Measurements from ENCODE around the gene ALPL. TPM values are rescaled to one million over a fixed set of nuclear protein-coding genes. Genes with fewer than 3 reads are reported as not detected.
A peak's percentile ranks its signal among the peaks of the same experiment; 100 is the strongest.

ALPL gene
- total RNA-seq, 1 donor from 2014 or later, result not detected

DNA sequence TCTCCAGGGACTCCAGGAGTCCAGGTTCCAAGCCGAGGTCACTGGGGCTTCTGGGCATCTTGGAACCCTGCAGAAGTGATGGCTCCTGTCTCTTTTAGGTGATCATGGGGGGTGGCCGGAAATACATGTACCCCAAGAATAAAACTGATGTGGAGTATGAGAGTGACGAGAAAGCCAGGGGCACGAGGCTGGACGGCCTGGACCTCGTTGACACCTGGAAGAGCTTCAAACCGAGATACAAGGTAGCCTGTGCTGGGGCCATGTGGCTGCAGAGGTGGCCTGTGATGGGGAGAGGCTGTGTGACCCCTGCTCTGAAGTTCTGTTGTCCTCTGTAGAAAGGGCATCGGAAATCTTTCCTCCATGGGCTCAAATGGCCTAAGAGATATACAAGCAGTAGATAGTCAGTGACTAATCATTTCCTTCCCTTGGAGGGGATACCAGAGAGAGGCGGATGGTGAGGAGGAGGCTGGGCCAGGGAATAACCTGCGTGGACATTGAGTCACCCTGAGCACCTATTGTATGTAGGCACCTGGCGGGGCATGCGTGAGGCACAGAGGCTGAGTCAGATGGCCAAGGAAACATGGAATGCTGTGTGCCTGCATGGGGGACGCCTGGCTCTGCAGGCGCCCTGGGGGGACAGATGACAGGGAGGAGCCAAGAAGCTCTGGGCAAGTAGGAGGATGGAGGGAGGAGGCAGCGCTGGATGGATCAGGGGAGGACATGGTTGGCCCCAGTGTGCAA lies 59.0 kb downstream of the ALPL start:
- no peak for DNase-seq
- Mint-ChIP-seq H3K27ac (no peak overlapping the region), H3K4me3 (no peak overlapping the region), H3K36me3 (ENCODE audit: low read depth) (no peaks in the 10 kb centered on the region), H3K9me3 (no peaks in the 10 kb centered on the region), H3K27me3 (peaks cover 2% of the 10 kb centered on the region), H3K4me1 (no peaks in the 10 kb centered on the region)
- intact Hi-C loops (cut with micrococcal nuclease), result no loop called here

- Mint-ChIP-seq H3K9me3 (no peaks in the 10 kb centered on the region), H3K4me3 (no peak overlapping the region), H3K36me3 (ENCODE audit: low read depth) (no peaks in the 10 kb centered on the region), H3K27ac (no peak overlapping the region), H3K4me1 (no peaks in the 10 kb centered on the region), H3K27me3 (peaks cover 2% of the 10 kb centered on the region)
- intact Hi-C loops (cut with micrococcal nuclease), result no loop called here
- DNase-seq, result no peak
Observed at GRCh38 chr1:21568809-21569385, 59.7 kb downstream of the ALPL start.

- Mint-ChIP-seq H3K27ac (no peak overlapping the region), H3K36me3 (ENCODE audit: low read depth) (no peaks in the 10 kb centered on the region), H3K27me3 (peaks cover 4% of the 10 kb centered on the region), H3K4me1 (no peaks in the 10 kb centered on the region), H3K4me3 (no peak overlapping the region), H3K9me3 (no peaks in the 10 kb centered on the region)
- DNase-seq, result no peak
- intact Hi-C loops (cut with micrococcal nuclease), result no loop called here
Observed at GRCh38 chr1:21569820-21570527, 60.8 kb downstream of the ALPL start.

GRCh38 chr1:21570528-21570875 lies 61.3 kb downstream of the ALPL start:
- Mint-ChIP-seq H3K9me3 (no peaks in the 10 kb centered on the region), H3K27me3 (peaks cover 4% of the 10 kb centered on the region), H3K36me3 (ENCODE audit: low read depth) (no peaks in the 10 kb centered on the region), H3K4me3 (no peak overlapping the region), H3K27ac (no peak overlapping the region), H3K4me1 (no peaks in the 10 kb centered on the region)
- DNase-seq, result no peak
- intact Hi-C loops (cut with micrococcal nuclease), result no loop called here

DNA sequence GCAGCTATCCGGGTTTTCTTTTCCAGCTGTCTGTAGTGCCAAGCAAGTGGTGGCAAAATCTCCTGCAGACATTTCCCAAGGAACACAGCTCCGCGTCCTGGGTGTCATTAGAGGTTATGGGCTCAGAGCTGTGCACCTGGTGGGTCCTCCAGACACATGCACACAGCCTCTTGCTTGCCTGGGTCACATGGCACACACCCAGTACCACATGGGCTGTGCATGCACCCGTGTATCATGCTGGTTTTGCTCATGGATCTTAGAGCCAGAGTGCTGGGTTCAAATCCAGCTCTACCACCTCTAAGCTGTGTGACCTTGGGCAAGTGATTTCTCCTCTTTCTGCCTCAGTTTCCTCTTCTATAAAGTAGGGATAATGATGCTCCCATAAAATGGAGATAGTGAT lies 61.7 kb downstream of the ALPL start:
- no peak for DNase-seq
- Mint-ChIP-seq H3K4me3 (no peak overlapping the region), H3K4me1 (no peaks in the 10 kb centered on the region), H3K27ac (no peak overlapping the region), H3K27me3 (peaks cover 4% of the 10 kb centered on the region), H3K9me3 (no peaks in the 10 kb centered on the region), H3K36me3 (ENCODE audit: low read depth) (no peaks in the 10 kb centered on the region)
- intact Hi-C loops (cut with micrococcal nuclease), result no loop called here

GRCh38 chr1:21572221-21572620 lies 63.0 kb downstream of the ALPL start:
- intact Hi-C loops (cut with micrococcal nuclease), result no loop called here

DNA sequence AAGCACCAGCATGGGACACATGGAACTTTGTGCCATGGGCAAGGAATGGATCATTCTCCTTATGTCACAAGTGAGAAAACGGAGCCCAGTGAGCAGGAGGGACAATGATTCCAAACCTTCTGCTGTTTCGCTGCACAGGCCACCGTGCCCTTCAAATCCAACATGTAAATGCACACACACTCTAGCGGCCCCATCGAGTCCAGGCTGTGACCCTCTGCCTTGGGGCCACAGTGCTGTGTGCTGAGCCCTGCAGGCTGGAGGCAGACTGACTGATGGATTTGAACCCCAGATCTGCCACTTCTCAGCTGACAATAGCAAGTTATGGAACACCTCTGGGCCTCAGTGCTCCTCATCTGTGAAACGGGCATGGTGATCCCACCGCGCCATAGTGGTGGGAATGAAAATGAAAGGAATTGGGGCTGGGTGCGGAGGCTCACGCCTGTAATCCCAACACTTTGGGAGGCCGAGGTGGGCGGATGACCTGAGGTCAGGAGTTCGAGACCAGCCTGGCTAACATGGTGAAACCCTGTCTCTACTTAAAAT lies 63.6 kb downstream of the ALPL start:
- peaks cover 4% of the 10 kb centered on the region for H3K27me3 Mint-ChIP-seq
- intact Hi-C loops (cut with micrococcal nuclease), result no loop called here

More at GRCh38 chr1:21572221-21572620, 63.0 kb downstream of the ALPL start:
- peaks cover 4% of the 10 kb centered on the region for H3K27me3 Mint-ChIP-seq
- H3K36me3 Mint-ChIP-seq (ENCODE audit: low read depth), result no peaks in the 10 kb centered on the region
- H3K9me3 Mint-ChIP-seq, result no peaks in the 10 kb centered on the region
- no peaks in the 10 kb centered on the region for H3K4me1 Mint-ChIP-seq
- no peak for DNase-seq
- no peak overlapping the region for H3K4me3 Mint-ChIP-seq
- no peak overlapping the region for H3K27ac Mint-ChIP-seq

DNA sequence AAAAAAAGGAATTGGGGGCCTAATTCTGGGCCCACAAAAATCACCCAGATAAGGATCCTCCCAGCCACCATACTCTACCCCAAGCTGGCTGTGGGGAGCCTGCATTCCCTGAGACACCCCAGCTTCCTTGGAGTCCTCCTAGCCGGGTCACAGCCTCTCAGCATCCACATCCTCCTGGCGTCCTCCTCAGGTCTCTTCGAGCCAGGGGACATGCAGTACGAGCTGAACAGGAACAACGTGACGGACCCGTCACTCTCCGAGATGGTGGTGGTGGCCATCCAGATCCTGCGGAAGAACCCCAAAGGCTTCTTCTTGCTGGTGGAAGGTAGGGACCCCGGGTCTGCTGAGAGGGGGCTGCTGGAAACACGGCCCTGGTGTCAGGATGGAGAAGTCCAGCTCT lies 64.3 kb downstream of the ALPL start:
- no peak overlapping the region for H3K27ac Mint-ChIP-seq
- peaks cover 4% of the 10 kb centered on the region for H3K27me3 Mint-ChIP-seq
- no peak overlapping the region for H3K4me3 Mint-ChIP-seq
- H3K4me1 Mint-ChIP-seq, result no peaks in the 10 kb centered on the region
- no peaks in the 10 kb centered on the region for H3K36me3 Mint-ChIP-seq (ENCODE audit: low read depth)
- no peaks in the 10 kb centered on the region for H3K9me3 Mint-ChIP-seq
- no peak for DNase-seq
- intact Hi-C loops (cut with micrococcal nuclease), result no loop called here

More for the DNA sequence above, 63.6 kb downstream of the ALPL start:
- Mint-ChIP-seq H3K36me3 (ENCODE audit: low read depth) (no peaks in the 10 kb centered on the region), H3K4me3 (no peak overlapping the region), H3K4me1 (no peaks in the 10 kb centered on the region), H3K9me3 (no peaks in the 10 kb centered on the region), H3K27ac (no peak overlapping the region)
- no peak for DNase-seq

GRCh38 chr1:21573971-21574465 lies 64.8 kb downstream of the ALPL start:
- peaks cover 4% of the 10 kb centered on the region for H3K27me3 Mint-ChIP-seq
- H3K36me3 Mint-ChIP-seq (ENCODE audit: low read depth), result no peaks in the 10 kb centered on the region
- no peaks in the 10 kb centered on the region for H3K4me1 Mint-ChIP-seq
- DNase-seq, result peak; percentile 69
- no peaks in the 10 kb centered on the region for H3K9me3 Mint-ChIP-seq
- intact Hi-C loops (cut with micrococcal nuclease), result no loop called here
- H3K27ac Mint-ChIP-seq, result no peak overlapping the region
- no peak overlapping the region for H3K4me3 Mint-ChIP-seq

DNA sequence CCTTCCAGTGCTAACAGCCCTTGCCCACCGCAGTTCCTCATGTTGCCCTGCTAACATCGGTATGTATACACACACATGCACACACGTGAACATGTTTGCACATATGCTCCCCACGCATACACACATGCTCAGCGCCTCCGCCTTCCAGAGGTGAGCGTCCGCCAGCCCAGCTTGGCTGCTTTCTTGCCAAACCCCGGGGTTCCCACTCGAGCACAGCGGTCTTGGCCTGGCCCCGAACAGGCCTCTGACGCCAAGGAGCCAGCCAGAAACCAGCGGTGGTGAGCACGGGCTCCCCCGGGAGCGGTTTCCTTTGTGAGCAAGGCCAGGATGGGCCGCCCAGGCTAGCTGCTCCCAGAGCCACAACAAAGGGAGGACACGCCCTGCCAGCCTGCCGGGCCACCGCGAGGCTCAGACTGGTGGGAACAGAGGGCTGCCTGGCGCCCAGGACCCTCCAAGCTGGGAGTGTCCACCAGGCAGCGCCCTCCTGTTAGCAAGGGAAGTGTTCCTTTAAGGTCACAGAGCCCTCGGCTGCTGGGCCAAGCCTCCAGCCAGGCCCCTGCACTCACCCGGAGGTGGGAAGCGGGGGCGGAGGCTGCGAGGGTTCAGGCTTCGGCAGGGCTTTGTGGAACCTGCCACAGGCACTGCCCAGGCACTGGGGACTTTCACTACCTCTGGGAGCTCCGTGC lies 65.4 kb downstream of the ALPL start:
- Mint-ChIP-seq H3K9me3 (no peaks in the 10 kb centered on the region), H3K4me3 (no peak overlapping the region), H3K36me3 (ENCODE audit: low read depth) (no peaks in the 10 kb centered on the region), H3K4me1 (no peaks in the 10 kb centered on the region), H3K27me3 (peaks cover 4% of the 10 kb centered on the region), H3K27ac (no peak overlapping the region)
- DNase-seq, result no peak
- intact Hi-C loops (cut with micrococcal nuclease), result no loop called here

DNA sequence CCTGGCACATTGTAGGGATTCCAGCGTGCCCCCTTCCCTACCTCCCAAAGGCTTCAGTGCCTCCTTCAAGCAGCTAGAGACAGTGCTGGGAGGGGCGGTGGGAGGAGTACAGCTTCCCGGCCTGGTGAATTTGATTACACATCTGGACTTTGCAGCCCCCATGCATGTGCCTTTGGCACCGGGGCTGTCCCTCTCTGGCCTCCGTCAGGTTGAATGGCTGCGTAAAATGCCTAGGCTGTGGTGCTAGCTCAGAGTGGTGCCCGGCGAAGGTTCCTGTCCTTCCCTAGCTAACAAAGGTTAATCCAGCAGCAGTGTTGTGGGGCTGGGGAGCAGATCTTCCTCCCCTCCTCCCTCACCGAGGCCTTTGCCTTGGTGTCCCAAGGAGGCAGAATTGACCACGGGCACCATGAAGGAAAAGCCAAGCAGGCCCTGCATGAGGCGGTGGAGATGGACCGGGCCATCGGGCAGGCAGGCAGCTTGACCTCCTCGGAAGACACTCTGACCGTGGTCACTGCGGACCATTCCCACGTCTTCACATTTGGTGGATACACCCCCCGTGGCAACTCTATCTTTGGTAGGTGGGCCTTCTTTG lies 66.2 kb downstream of the ALPL start:
- H3K27me3 Mint-ChIP-seq, result peaks cover 4% of the 10 kb centered on the region
- no peaks in the 10 kb centered on the region for H3K9me3 Mint-ChIP-seq
- DNase-seq, result no peak
- intact Hi-C loops (cut with micrococcal nuclease), result no loop called here
- no peak overlapping the region for H3K4me3 Mint-ChIP-seq
- H3K36me3 Mint-ChIP-seq (ENCODE audit: low read depth), result no peaks in the 10 kb centered on the region
- no peaks in the 10 kb centered on the region for H3K4me1 Mint-ChIP-seq
- no peak overlapping the region for H3K27ac Mint-ChIP-seq

GRCh38 chr1:21576031-21576797 lies 67.0 kb downstream of the ALPL start:
- DNase-seq, result no peak
- intact Hi-C loops (cut with micrococcal nuclease), result no loop called here
- Mint-ChIP-seq H3K4me3 (no peak overlapping the region), H3K9me3 (no peaks in the 10 kb centered on the region), H3K27me3 (peaks cover 4% of the 10 kb centered on the region), H3K27ac (no peak overlapping the region), H3K36me3 (ENCODE audit: low read depth) (no peaks in the 10 kb centered on the region), H3K4me1 (no peaks in the 10 kb centered on the region)

- Mint-ChIP-seq H3K4me3 (no peak overlapping the region), H3K27ac (no peak overlapping the region), H3K36me3 (ENCODE audit: low read depth) (no peaks in the 10 kb centered on the region), H3K4me1 (no peaks in the 10 kb centered on the region), H3K9me3 (no peaks in the 10 kb centered on the region), H3K27me3 (peaks cover 4% of the 10 kb centered on the region)
- intact Hi-C loops (cut with micrococcal nuclease), result no loop called here
- no peak for DNase-seq
Observed at GRCh38 chr1:21576798-21577187, 67.6 kb downstream of the ALPL start.
